LNCaP clone FGC (cell line): ENCODE data around the gene EIF5A.

Experiments used
- DNase-seq: peaks from one replicate; pipeline ENCODE4 v3.0.0-alpha.2; 2011; ENCODE audit warnings: low read depth
- H3K4me3 ChIP-seq: 2 replicates; pipeline ENCODE4 v1.5.1; 2011; ENCODE audit warnings: mild to moderate bottlenecking, low read depth, low read length, control low read depth
- TF ChIP-seq, protein P1 (sequence below): IDR thresholded peaks from 2 replicates; pipeline ENCODE4 v1.5.1; 2012; ENCODE audit warnings: mild to moderate bottlenecking; ENCODE audit not compliant: control insufficient read depth, insufficient read depth; ENCODE audit errors: extremely low read depth

The EIF5A gene

DNA sequence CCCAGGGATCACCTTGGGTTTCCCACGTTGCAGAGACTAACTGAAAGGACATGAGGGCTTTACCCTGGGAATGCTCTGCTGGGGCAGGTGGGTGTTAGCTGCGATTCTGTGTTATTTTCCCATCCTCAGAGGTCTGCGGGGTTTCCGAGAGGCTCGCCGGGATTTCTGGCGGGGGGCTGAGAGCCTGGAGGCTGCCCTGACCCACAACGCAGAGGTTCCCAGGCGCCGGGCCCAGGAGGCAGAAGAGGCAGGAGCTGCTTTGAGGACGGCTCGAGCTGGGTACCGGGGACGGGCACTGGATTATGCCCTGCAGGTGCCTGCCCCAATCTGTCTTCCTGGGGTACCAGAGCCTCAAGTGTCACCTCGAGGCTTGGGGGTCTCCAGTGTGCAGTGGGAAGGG, 35.8 kb downstream of the EIF5A start:
- DNase-seq = no peak
- TF ChIP-seq, protein P1, sequence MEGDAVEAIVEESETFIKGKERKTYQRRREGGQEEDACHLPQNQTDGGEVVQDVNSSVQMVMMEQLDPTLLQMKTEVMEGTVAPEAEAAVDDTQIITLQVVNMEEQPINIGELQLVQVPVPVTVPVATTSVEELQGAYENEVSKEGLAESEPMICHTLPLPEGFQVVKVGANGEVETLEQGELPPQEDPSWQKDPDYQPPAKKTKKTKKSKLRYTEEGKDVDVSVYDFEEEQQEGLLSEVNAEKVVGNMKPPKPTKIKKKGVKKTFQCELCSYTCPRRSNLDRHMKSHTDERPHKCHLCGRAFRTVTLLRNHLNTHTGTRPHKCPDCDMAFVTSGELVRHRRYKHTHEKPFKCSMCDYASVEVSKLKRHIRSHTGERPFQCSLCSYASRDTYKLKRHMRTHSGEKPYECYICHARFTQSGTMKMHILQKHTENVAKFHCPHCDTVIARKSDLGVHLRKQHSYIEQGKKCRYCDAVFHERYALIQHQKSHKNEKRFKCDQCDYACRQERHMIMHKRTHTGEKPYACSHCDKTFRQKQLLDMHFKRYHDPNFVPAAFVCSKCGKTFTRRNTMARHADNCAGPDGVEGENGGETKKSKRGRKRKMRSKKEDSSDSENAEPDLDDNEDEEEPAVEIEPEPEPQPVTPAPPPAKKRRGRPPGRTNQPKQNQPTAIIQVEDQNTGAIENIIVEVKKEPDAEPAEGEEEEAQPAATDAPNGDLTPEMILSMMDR = no peak
- H3K4me3 ChIP-seq = no peak overlapping the region

DNA sequence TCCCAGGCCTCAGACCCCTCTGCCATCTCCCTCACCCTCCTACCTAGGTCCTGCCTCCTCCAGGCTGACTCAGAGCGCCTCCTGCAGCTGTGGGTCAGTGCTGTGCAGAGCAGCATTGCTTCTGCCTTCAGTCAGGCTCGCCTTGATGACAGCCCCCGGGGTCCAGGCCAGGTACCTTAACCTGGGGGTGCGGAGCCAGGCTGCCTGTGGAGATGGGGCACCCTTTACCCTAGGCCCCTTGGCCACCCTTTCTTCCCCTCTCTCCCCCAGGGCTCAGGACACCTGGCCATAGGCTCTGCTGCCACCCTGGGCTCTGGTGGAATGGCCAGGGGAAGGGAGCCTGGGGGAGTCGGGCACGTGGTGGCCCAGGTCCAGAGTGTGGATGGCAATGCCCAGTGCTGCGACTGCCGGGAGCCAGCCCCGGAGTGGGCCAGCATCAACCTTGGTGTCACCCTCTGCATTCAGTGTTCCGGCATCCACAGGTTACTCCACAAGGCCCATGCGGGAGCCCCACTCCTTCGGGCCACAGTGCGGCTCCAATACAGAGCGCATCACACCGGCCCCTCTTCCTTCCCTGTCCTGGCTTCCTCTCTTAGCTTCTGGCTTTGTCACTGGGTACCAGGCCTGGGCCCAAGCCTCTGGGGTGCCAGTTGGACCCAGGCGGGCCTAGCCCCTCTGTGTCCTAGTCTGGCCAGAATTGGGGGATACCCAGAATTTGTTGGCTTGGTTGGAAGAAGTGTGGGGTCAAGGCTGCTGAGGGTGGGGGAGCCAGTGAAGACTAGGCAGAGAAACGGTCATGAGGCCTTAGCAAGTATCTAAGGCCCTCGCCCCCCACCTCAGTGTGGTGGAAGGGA, 39.6 kb downstream of the EIF5A start:
- no peak for DNase-seq
- TF ChIP-seq, protein P1 = no peak
- H3K4me3 ChIP-seq = no peak overlapping the region

DNA sequence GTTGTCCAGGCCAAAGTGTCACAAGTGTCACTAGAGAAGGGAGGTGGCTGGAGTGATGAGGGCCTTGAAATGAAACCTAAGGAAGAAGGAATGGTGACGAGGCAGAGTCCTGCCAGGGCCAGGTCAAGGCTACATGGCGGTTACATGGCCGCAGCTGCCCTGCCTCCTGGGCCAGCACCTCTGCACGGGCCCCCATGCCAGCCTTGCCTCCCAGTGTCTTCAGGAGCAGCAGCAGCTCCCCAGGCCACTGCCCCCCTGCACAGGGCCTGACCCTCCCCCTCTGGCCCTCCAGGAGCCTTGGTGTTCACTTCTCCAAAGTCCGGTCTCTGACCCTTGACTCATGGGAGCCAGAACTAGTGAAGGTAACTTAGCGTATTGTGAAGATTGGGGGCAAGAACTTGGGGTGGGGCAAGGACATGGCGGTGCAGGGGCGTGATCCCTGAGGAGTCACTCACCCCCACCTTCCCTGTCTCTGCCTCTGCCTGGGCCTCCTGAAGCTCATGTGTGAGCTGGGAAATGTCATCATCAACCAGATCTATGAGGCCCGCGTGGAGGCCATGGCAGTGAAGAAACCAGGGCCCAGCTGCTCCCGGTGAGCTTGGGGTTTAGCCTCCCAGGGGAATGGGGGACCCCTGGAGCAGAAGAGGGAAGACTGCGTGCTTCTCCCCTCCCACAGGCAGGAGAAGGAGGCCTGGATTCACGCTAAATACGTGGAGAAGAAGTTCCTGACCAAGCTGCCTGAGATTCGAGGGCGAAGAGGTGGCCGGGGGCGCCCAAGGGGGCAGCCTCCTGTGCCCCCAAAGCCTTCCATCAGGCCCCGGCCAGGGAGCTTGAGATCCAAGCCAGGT, 40.4 kb downstream of the EIF5A start:
- DNase-seq = no peak
- no peak overlapping the region for H3K4me3 ChIP-seq
- TF ChIP-seq, protein P1 = no peak

DNA sequence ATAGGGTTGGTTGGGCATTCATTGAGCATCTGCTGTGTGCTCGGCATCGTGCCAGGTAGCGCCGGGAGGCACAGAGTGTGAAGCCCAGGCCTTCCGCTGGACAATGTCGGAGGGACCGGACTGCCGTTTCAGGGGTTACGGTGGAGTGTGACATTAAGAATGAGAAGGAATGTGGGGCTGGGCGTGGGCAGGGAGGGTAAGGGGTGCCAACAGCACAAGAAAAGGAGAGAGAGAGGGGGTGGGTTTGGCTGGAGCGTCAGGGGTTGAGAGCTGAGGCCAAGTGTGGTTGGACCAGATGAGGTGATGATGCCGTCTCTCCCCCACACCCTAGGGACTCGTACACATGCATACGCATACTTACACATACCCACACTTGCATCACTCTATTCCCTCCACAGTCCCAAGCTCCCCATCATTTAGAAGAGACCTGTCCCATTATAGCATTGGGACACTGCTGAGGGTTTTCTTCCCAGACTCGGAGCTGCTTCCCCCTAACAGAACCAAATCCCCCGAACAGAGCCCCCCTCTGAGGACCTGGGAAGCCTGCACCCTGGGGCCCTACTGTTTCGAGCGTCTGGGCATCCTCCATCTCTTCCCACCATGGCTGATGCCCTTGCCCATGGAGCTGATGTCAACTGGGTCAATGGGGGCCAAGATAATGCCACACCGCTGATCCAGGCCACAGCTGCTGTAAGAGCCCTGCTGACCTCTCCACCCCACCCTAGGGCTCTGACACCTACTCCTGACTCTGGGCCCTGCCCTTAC, 41.2 kb downstream of the EIF5A start:
- DNase-seq = no peak
- H3K4me3 ChIP-seq = no peak overlapping the region
- TF ChIP-seq, protein P1 = no peak

DNA sequence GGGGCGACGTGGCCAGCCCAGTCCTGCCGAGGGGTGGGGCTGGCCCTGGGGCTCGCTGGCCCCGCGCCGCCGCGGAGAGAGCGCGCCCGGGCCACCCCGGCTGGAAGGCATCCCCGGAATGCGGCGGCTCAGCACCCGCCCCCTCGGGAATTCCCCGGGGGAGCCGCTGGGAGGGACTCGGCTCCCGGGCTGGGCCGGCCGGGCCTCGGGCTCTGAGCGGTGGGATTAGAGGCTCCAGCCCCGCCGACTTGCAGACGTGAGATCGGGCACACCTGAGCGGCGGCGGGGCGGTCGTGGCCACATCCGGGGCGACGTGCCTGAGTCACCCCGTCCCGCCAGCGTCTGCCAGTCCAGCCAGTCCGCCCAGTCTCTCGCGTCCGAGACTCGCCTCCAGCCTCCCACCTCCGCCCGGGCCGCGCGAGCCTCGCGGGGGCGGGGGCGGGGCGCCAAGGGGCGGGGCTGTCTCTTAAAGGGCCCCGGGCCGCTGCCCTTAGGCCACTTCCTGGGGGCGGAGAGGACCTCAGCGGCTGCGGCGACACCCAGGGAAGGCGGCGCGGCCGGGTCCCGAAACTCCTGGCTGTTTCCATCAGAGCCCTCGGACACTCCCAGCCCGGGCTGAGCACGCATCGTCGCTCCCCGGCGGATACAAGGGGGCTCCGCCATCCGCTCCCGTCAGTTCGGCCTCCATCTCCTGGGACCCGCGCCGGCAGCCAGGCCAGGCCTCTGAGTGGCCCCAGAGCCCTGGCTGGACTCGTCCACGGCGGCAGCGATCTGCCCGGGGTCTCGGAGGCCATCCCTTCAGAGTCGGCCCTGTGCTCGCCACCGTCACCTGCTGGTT, 44.5 kb downstream of the EIF5A start, which contains the start of gene KCTD11:
KCTD11 (plus strand) TSS at position 498 of the 838 bp plus-strand sequence.
- TF ChIP-seq, protein P1 = peak; percentile 38
- peak within 1 kb of the TSS; percentile 65 for H3K4me3 ChIP-seq
- peak; percentile 46 for DNase-seq

DNA sequence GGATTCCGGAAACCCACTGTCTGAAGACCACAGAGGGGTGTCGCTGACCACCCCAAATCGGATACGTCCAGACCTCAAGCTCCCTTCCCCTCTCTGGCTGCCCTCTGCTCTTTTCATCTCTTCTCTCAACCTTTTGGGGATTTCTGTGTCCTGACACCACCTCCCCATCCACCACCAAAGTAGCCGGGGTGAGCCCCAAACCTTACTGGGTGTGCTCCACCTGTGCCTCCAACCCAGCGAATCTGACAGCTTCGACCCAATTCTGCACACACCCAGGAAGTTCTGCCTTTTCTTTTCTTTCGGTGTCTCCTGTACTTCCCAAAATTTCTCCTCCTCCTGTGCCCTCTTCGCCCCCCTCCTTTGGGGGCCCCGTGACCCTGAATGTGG, 45.1 kb downstream of the EIF5A start:
- DNase-seq = no peak
- H3K4me3 ChIP-seq = peak overlapping the region; percentile 65
- TF ChIP-seq, protein P1 = no peak
